Calu3 (cell line): Measurements from ENCODE around the gene ISX. TPM values are rescaled to one million over a fixed set of nuclear protein-coding genes. Genes with fewer than 3 reads are reported as not detected.

ENCODE experiments used
- BruUV-seq: library from RNA; stranded (reverse); fragments of 400-500 nt; replicated peaks from 2 replicates; lab custom pipeline; 2021; lab: Mats Ljungman, UMichigan
- CTCF ChIA-PET: fragments of 300-600 bp; sonication (Branson Sonifier 250); formaldehyde crosslinking; loops from one replicate; lab custom pipeline; 2022; ENCODE audit warnings: antibody characterized with exemption; lab: Charles Lee
- DNase-seq: peaks from one replicate; pipeline ENCODE4 v3.0.0; 2022
- H3K27ac Mint-ChIP-seq: one replicate; pipeline ENCODE4 v1.8.0; 2022; ENCODE audit warnings: mixed read lengths; ENCODE audit not compliant: unreplicated experiment
- H3K27me3 Mint-ChIP-seq: one replicate; pipeline ENCODE4 v1.8.0; 2022; ENCODE audit warnings: mixed read lengths; ENCODE audit not compliant: unreplicated experiment
- H3K36me3 Mint-ChIP-seq: one replicate; pipeline ENCODE4 v1.8.0; 2022; ENCODE audit warnings: mild to moderate bottlenecking, moderate library complexity, mixed read lengths; ENCODE audit not compliant: insufficient read depth, unreplicated experiment
- H3K4me1 Mint-ChIP-seq: one replicate; pipeline ENCODE4 v1.8.0; 2022; ENCODE audit warnings: mild to moderate bottlenecking, low read depth, mixed read lengths; ENCODE audit not compliant: unreplicated experiment
- H3K4me3 Mint-ChIP-seq: one replicate; pipeline ENCODE4 v1.8.0; 2022; ENCODE audit warnings: mild to moderate bottlenecking, low read depth, moderate library complexity, mixed read lengths; ENCODE audit not compliant: unreplicated experiment
- H3K9me3 Mint-ChIP-seq: one replicate; pipeline ENCODE4 v1.8.0; 2022; ENCODE audit warnings: low read depth, mixed read lengths; ENCODE audit not compliant: unreplicated experiment
- CTCF ChIP-seq: fragments of 200-600 bp; IDR thresholded peaks from one replicate; pipeline ENCODE4 v1.8.0; 2022; ENCODE audit warnings: antibody characterized with exemption; ENCODE audit not compliant: unreplicated experiment
- intact Hi-C: fragments of 100-400 bp; cut with micrococcal nuclease; formaldehyde crosslinking; loops from one replicate; pipeline ENCODE4 v1.10.0; 2022; ENCODE audit not compliant: unreplicated experiment
- total RNA-seq: library from RNA; stranded (reverse); gene quantifications from 2 replicates; pipeline ENCODE4 v1.2.3, GENCODE V29; 2022

The ISX gene
- total RNA-seq, 1 experiment from 2014 or later, result not detected

- peaks cover 2% of the 10 kb centered on the region for H3K9me3 Mint-ChIP-seq
Observed at GRCh38 chr22:35039625-35040024, 26.3 kb upstream of the ISX start.

DNA sequence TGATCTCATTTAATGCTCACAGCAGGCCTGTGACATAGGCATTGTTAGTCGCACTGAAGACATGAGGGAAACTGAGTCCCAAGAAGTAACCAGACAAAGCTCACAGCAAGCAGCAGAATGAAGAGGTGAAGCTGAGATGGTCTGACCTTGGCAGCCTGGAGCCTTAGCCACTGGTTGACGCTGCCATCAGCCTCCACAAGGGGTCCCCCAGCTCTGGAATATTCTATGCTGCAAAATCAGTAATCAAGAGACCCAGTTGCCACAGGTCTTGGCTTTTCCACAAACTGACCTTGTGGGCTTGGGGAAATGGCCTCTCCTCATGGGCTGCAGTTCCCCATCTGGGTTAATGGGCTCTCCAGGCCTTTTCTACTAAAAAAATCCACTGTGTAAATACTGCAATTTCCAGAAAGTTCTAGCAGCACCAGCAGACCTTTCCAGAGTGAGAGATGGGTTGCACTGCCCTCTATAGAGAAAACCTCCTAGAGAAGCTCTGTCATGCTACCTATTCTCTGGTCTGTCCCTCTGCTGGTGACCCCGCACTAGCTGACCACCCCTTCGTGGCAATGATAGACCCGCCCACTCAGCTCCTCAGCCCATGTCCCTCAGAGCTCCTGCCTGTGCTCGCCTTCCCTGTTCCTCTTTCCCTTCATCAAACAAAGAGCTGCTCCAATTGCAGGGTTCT, 22.6 kb upstream of the ISX start:
- Mint-ChIP-seq H3K4me1 (no peaks in the 10 kb centered on the region), H3K27ac (no peak overlapping the region), H3K36me3 (no peaks in the 10 kb centered on the region), H3K27me3 (no peaks in the 10 kb centered on the region), H3K9me3 (peaks cover 3% of the 10 kb centered on the region), H3K4me3 (no peak overlapping the region)
- TF ChIP-seq CTCF, result no peak
- no peak for DNase-seq
- no TSS peak for BruUV-seq
- intact Hi-C loops, result loop anchor here (5.0 kb wide), 1 partner anchor 189 kb away; no protein-coding TSS in a partner anchor
- CTCF ChIA-PET, result interaction anchor here (0.6 to 0.8 kb wide), 3 partner anchors 35 to 188 kb away, joined by 3 read pairs; no protein-coding TSS in a partner anchor

More at GRCh38 chr22:35039625-35040024, 26.3 kb upstream of the ISX start:
- DNase-seq, result no peak
- no peaks in the 10 kb centered on the region for H3K36me3 Mint-ChIP-seq
- H3K27ac Mint-ChIP-seq, result no peak overlapping the region
- H3K4me3 Mint-ChIP-seq, result no peak overlapping the region
- CTCF ChIA-PET, result interaction anchor here (1.1 kb wide), 1 partner anchor 111 kb away, joined by 4 read pairs; no protein-coding TSS in a partner anchor
- BruUV-seq, result no TSS peak
- H3K4me1 Mint-ChIP-seq, result no peaks in the 10 kb centered on the region
- intact Hi-C loops, result loop anchor here (5.0 kb wide), 2 partner anchors 113 to 193 kb away; no protein-coding TSS in a partner anchor
- peaks cover 7% of the 10 kb centered on the region for H3K27me3 Mint-ChIP-seq
- no peak for TF ChIP-seq CTCF

- H3K4me3 Mint-ChIP-seq, result no peak overlapping the region
- no peak for DNase-seq
- CTCF ChIA-PET, result interaction anchor here (0.8 kb wide), 1 partner anchor 107 kb away, joined by 3 read pairs; no protein-coding TSS in a partner anchor
- no peaks in the 10 kb centered on the region for H3K27me3 Mint-ChIP-seq
- no peak for TF ChIP-seq CTCF
- H3K27ac Mint-ChIP-seq, result no peak overlapping the region
- no peaks in the 10 kb centered on the region for H3K36me3 Mint-ChIP-seq
- peaks cover 3% of the 10 kb centered on the region for H3K9me3 Mint-ChIP-seq
- no TSS peak for BruUV-seq
- intact Hi-C loops, result loop anchor here (5.0 kb wide), 1 partner anchor 188 kb away; no protein-coding TSS in a partner anchor
- H3K4me1 Mint-ChIP-seq, result no peaks in the 10 kb centered on the region
Observed at GRCh38 chr22:35043934-35044319, 22.0 kb upstream of the ISX start.

DNA sequence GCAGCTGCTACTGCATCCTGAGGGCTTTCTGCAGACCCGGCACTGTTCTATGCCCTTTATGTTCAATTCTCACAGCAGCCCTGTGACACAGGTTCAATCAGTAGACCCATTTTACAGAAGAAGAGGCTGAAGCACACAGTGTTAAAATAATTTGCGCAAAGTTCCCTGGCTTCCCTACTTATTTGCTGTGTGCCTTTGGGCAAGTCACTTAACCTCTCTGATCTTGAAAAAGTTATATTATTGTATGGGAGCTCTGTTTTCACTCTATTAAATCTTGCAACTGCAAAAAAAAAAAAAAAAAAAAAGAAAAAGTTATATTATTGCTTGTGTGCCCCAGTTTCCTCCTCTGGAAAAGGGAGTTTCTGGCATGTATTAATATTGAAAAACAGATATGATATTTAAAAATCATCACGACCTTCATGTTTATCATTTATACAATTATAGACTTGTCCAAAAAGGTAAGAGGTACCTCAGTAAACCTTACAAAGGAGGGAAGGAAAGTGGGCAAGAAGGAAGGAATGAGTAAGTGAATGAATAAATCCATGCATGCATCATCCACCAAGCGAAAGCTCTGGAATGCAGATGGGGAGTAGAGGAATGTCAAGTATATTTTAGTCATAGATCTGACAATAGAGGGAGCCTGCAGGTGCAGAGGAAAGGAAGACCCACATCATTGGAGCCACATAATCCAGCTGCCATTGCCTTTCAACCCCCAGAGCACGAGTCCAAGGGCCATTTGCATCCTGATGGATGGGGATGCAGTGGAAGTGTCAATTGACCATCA, 21.2 kb upstream of the ISX start:
- BruUV-seq, result no TSS peak
- Mint-ChIP-seq H3K27ac (no peak overlapping the region), H3K27me3 (peaks cover 3% of the 10 kb centered on the region), H3K4me3 (no peak overlapping the region), H3K4me1 (no peaks in the 10 kb centered on the region), H3K9me3 (peaks cover 3% of the 10 kb centered on the region), H3K36me3 (no peaks in the 10 kb centered on the region)
- intact Hi-C loops, result loop anchor here (5.0 kb wide), 1 partner anchor 188 kb away; no protein-coding TSS in a partner anchor
- no peak for TF ChIP-seq CTCF
- CTCF ChIA-PET, result interaction anchor here (0.8 kb wide), 1 partner anchor 1044 kb away, joined by 8 read pairs; no protein-coding TSS in a partner anchor
- DNase-seq, result no peak
